ENCODE measurements around the gene ABCA4.
A peak's percentile ranks its signal among the peaks of the same experiment; 100 is the strongest.
"Not testable (repeated sequence)": the region's sequence is repeated elsewhere in the genome, so short reads cannot be mapped to it uniquely, and the experiment has no call there.

The ABCA4 gene

GRCh38 chr1:94012708-94013366, 108.1 kb downstream of the ABCA4 start:
- H3K4me1 Mint-ChIP-seq (ENCODE audit: low read depth in 2 of 2) = peaks cover 14 to 19% of the 10 kb centered on the region in 2 donors
- no peaks in the 10 kb centered on the region for H3K9me3 Mint-ChIP-seq
- H3K36me3 Mint-ChIP-seq (ENCODE audit: insufficient read depth) = no peaks in the 10 kb centered on the region
- H3K27ac Mint-ChIP-seq = no peak overlapping the region
- no peak overlapping the region for H3K4me3 Mint-ChIP-seq
- DNase-seq (no peak), ATAC-seq (replicated peaks) (no peak)
- peaks cover 0 to 7% of the 10 kb centered on the region in 2 donors for H3K27me3 Mint-ChIP-seq

- Mint-ChIP-seq H3K36me3 (ENCODE audit: insufficient read depth) (no peaks in the 10 kb centered on the region), H3K4me1 (ENCODE audit: low read depth in 2 of 2) (peaks cover 11 to 12% of the 10 kb centered on the region in 2 donors), H3K27ac (no peak overlapping the region), H3K4me3 (no peak overlapping the region), H3K9me3 (no peaks in the 10 kb centered on the region), H3K27me3 (peaks cover 0 to 9% of the 10 kb centered on the region in 2 donors)
- ATAC-seq (replicated peaks) (no peak), DNase-seq (no peak)
These were observed 109.0 kb downstream of the ABCA4 start for GRCh38 chr1:94011709-94012595.

- Mint-ChIP-seq H3K4me1 (ENCODE audit: low read depth in 2 of 2) (peaks cover 3% of the 10 kb centered on the region in 2 donors), H3K27ac (no peak overlapping the region), H3K4me3 (no peak overlapping the region), H3K9me3 (no peaks in the 10 kb centered on the region), H3K36me3 (ENCODE audit: insufficient read depth) (no peaks in the 10 kb centered on the region), H3K27me3 (peaks cover 0 to 9% of the 10 kb centered on the region in 2 donors)
- ATAC-seq (replicated peaks) = no peak
- DNase-seq = no peak
These were observed 109.8 kb downstream of the ABCA4 start for GRCh38 chr1:94011129-94011528.

GRCh38 chr1:94009304-94009703, 111.6 kb downstream of the ABCA4 start:
- ATAC-seq (replicated peaks) = no peak
- H3K4me3 Mint-ChIP-seq = no peak overlapping the region
- H3K9me3 Mint-ChIP-seq = no peaks in the 10 kb centered on the region
- peaks cover 0 to 1% of the 10 kb centered on the region in 2 donors for H3K4me1 Mint-ChIP-seq (ENCODE audit: low read depth in 2 of 2)
- H3K27ac Mint-ChIP-seq = no peak overlapping the region
- no peaks in the 10 kb centered on the region for H3K36me3 Mint-ChIP-seq (ENCODE audit: insufficient read depth)
- H3K27me3 Mint-ChIP-seq = peaks cover 9 to 11% of the 10 kb centered on the region in 2 donors
- DNase-seq = no peak

GRCh38 chr1:94006604-94007003, 114.3 kb downstream of the ABCA4 start:
- no peak overlapping the region for H3K4me3 Mint-ChIP-seq
- H3K27me3 Mint-ChIP-seq = peaks cover 27% of the 10 kb centered on the region in 2 donors
- H3K9me3 Mint-ChIP-seq = no peaks in the 10 kb centered on the region
- no peaks in the 10 kb centered on the region for H3K36me3 Mint-ChIP-seq (ENCODE audit: insufficient read depth)
- DNase-seq (no peak), ATAC-seq (replicated peaks) (no peak)
- H3K4me1 Mint-ChIP-seq (ENCODE audit: low read depth in 2 of 2) = no peaks in the 10 kb centered on the region
- no peak overlapping the region for H3K27ac Mint-ChIP-seq

- DNase-seq = no peak
- no peak overlapping the region for H3K4me3 Mint-ChIP-seq
- no peaks in the 10 kb centered on the region for H3K36me3 Mint-ChIP-seq (ENCODE audit: insufficient read depth)
- ATAC-seq (replicated peaks) = no peak
- peaks cover 28 to 30% of the 10 kb centered on the region in 2 donors for H3K27me3 Mint-ChIP-seq
- H3K9me3 Mint-ChIP-seq = no peaks in the 10 kb centered on the region
- H3K27ac Mint-ChIP-seq = no peak overlapping the region
- H3K4me1 Mint-ChIP-seq (ENCODE audit: low read depth in 2 of 2) = no peaks in the 10 kb centered on the region
These were observed 116.0 kb downstream of the ABCA4 start for GRCh38 chr1:94004924-94005323.

GRCh38 chr1:94002046-94002787, 118.7 kb downstream of the ABCA4 start:
- no peak for DNase-seq
- H3K4me3 Mint-ChIP-seq = no peak overlapping the region
- no peak for ATAC-seq (replicated peaks)
- peaks cover 21 to 28% of the 10 kb centered on the region in 2 donors for H3K27me3 Mint-ChIP-seq
- H3K4me1 Mint-ChIP-seq (ENCODE audit: low read depth in 2 of 2) = no peaks in the 10 kb centered on the region
- no peaks in the 10 kb centered on the region for H3K9me3 Mint-ChIP-seq
- peak overlapping the region in 1 of 2 donors; percentile 50 for H3K27ac Mint-ChIP-seq
- no peaks in the 10 kb centered on the region for H3K36me3 Mint-ChIP-seq (ENCODE audit: insufficient read depth)

GRCh38 chr1:94001397-94002045, 119.4 kb downstream of the ABCA4 start:
- no peak overlapping the region for H3K4me3 Mint-ChIP-seq
- no peaks in the 10 kb centered on the region for H3K9me3 Mint-ChIP-seq
- no peaks in the 10 kb centered on the region for H3K4me1 Mint-ChIP-seq (ENCODE audit: low read depth in 2 of 2)

GRCh38 chr1:94000510-94001282, 120.3 kb downstream of the ABCA4 start:
- no peak overlapping the region for H3K27ac Mint-ChIP-seq
- peaks cover 3 to 4% of the 10 kb centered on the region in 2 donors for H3K4me1 Mint-ChIP-seq (ENCODE audit: low read depth in 2 of 2)
- no peaks in the 10 kb centered on the region for H3K9me3 Mint-ChIP-seq
- H3K36me3 Mint-ChIP-seq (ENCODE audit: insufficient read depth) = no peaks in the 10 kb centered on the region
- H3K27me3 Mint-ChIP-seq = peaks cover 21 to 28% of the 10 kb centered on the region in 2 donors
- no peak for ATAC-seq (replicated peaks)
- no peak overlapping the region for H3K4me3 Mint-ChIP-seq
- no peak for DNase-seq

More at GRCh38 chr1:94001397-94002045, 119.4 kb downstream of the ABCA4 start:
- Mint-ChIP-seq H3K27me3 (peaks cover 21 to 28% of the 10 kb centered on the region in 2 donors), H3K27ac (peak overlapping the region in 1 of 2 donors; percentile 39), H3K36me3 (ENCODE audit: insufficient read depth) (no peaks in the 10 kb centered on the region)
- no peak for DNase-seq
- no peak for ATAC-seq (replicated peaks)

GRCh38 chr1:93999840-94000415, 121.0 kb downstream of the ABCA4 start:
- no peak overlapping the region for H3K27ac Mint-ChIP-seq

GRCh38 chr1:93998532-93998931, 122.4 kb downstream of the ABCA4 start:
- not testable (repeated sequence) for ATAC-seq (replicated peaks); DNase-seq; H3K4me3 Mint-ChIP-seq; H3K9me3 Mint-ChIP-seq; H3K36me3 Mint-ChIP-seq (ENCODE audit: insufficient read depth); H3K4me1 Mint-ChIP-seq (ENCODE audit: low read depth in 2 of 2); H3K27ac Mint-ChIP-seq
- peaks cover 21 to 25% of the 10 kb centered on the region in 2 donors for H3K27me3 Mint-ChIP-seq

More at GRCh38 chr1:93999840-94000415, 121.0 kb downstream of the ABCA4 start:
- Mint-ChIP-seq H3K27me3 (peaks cover 21 to 23% of the 10 kb centered on the region in 2 donors), H3K4me1 (ENCODE audit: low read depth in 2 of 2) (peaks cover 4 to 7% of the 10 kb centered on the region in 2 donors), H3K36me3 (ENCODE audit: insufficient read depth) (no peaks in the 10 kb centered on the region), H3K9me3 (no peaks in the 10 kb centered on the region), H3K4me3 (no peak overlapping the region)
- DNase-seq (no peak), ATAC-seq (replicated peaks) (no peak)

GRCh38 chr1:93997756-93998155, 123.2 kb downstream of the ABCA4 start:
- H3K4me3 Mint-ChIP-seq = no peak overlapping the region
- H3K27ac Mint-ChIP-seq = no peak overlapping the region
- no peaks in the 10 kb centered on the region for H3K9me3 Mint-ChIP-seq
- ATAC-seq (replicated peaks) = no peak
- H3K27me3 Mint-ChIP-seq = peaks cover 24 to 27% of the 10 kb centered on the region in 2 donors
- no peaks in the 10 kb centered on the region for H3K36me3 Mint-ChIP-seq (ENCODE audit: insufficient read depth)
- no peak for DNase-seq
- peaks cover 13% of the 10 kb centered on the region in 2 donors for H3K4me1 Mint-ChIP-seq (ENCODE audit: low read depth in 2 of 2)
